GM19240 (cell line): ENCODE measurements around the gene AHSG.
"Not testable (repeated sequence)": the region's sequence is repeated elsewhere in the genome, so short reads cannot be mapped to it uniquely, and the experiment has no call there.

Experiments
- DNase-seq: peaks from one replicate; pipeline ENCODE4 v3.0.0; 2011; ENCODE audit warnings: low spot score; ENCODE audit not compliant: insufficient read length

AHSG gene

GRCh38 chr3:186617036-186617946 is 4.4 kb downstream of the AHSG start:
- DNase-seq: peak; percentile 85

GRCh38 chr3:186618318-186618938 is 5.6 kb downstream of the AHSG start:
- no peak for DNase-seq

- DNase-seq: no peak
Measured at GRCh38 chr3:186619787-186620212, 6.9 kb downstream of the AHSG start.

GRCh38 chr3:186620213-186621092 is 7.6 kb downstream of the AHSG start:
- no peak for DNase-seq

GRCh38 chr3:186621894-186622650 is 9.2 kb downstream of the AHSG start:
- no peak for DNase-seq

- DNase-seq: no peak
Measured at GRCh38 chr3:186622651-186623310, 9.9 kb downstream of the AHSG start.

GRCh38 chr3:186624598-186624997 is 11.7 kb downstream of the AHSG start:
- DNase-seq: no peak

GRCh38 chr3:186625600-186626042 is 12.8 kb downstream of the AHSG start:
- DNase-seq: no peak

GRCh38 chr3:186626254-186626847 is 13.5 kb downstream of the AHSG start:
- no peak for DNase-seq

GRCh38 chr3:186627852-186628414 is 15.1 kb downstream of the AHSG start:
- no peak for DNase-seq

- no peak for DNase-seq
Measured at GRCh38 chr3:186628756-186629155, 15.9 kb downstream of the AHSG start.

GRCh38 chr3:186630950-186631641 is 18.2 kb downstream of the AHSG start:
- DNase-seq: no peak

GRCh38 chr3:186633481-186633880 is 20.6 kb downstream of the AHSG start:
- DNase-seq: no peak

- DNase-seq: not testable (repeated sequence)
Measured at GRCh38 chr3:186634207-186634606, 21.3 kb downstream of the AHSG start.

- DNase-seq: no peak
Measured at GRCh38 chr3:186635532-186635931, 22.7 kb downstream of the AHSG start.

GRCh38 chr3:186636536-186636935 is 23.7 kb downstream of the AHSG start:
- no peak for DNase-seq

GRCh38 chr3:186637686-186638085 is 24.8 kb downstream of the AHSG start:
- no peak for DNase-seq

- no peak for DNase-seq
Measured at GRCh38 chr3:186638259-186638658, 25.4 kb downstream of the AHSG start.
